Measurements from ENCODE around the gene STARD13.

STARD13 gene

DNA sequence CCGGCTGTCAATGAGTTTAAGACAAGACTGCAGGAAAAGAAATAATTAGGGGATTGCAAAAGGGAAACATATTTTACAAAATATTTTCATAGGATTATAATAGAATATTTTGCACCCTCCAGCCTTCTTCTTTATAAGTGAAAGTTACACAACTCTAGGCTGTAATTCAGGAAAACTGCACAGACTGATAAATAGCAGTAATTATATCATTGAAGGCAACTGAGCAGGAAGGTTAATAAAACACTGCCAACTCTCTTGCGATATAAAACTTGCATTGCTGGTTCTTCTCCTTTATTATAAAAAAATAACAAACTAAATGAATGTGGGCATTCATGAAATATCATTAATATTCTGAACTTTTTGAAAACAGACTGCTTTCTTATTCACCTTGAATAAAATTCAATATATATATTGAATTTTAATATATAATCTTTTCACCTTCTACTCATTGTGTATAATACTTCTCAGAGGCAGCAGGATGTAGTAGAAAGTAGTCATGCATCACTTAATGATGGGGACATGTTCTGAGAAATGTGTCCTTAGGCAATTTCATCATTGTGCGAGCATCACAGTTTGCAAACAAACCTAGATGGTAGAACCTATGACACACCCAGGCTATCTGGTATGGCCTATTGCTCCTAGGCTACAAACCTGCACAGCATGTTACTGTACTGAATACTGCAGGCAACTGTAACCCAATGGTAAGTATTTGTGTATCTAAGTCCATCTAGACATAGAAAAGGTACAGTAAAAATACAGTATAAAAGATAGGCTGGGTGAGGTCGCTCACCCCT lies 24.9 kb upstream of the STARD13 start:
- DNase-seq (ENCODE audit: low read depth) = peak; percentile 12

DNA sequence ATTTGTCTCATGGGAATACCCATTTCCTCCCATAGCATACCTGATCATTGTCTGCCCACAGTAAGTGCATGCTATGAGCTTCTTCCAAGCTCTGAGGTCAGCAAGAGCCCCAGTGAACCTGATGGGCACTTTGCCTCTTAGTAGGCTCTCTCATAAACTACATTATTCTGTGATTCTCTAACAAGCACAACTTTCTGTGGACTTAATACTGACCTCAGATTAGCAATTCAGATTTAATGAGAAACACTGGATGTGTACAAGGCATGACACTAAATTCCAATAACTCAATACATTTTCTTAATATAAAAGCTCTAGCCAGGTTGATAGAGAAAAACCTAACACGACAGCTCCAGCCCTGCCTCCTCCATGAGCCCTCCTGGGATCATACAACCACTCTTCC lies 23.3 kb upstream of the STARD13 start:
- no peak for DNase-seq (ENCODE audit: low read depth)

DNA sequence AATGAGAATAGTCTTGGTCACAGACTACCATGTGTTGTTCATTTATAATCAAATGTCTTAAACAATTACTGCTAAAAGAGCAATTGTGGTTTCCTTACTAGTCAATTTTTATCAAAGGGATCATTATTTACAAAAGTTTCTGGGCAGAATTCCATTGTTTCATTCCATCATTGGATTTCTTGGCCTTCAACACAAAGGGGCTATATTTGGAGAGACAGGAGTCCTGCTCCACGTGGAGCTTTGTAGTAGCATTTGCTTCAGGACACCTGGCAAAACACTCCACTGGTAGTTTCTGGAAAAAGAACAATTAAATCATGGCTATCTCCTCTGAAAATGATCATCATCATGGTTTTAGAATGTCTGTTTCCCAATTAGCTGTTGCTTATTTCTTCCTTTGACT lies 22.3 kb upstream of the STARD13 start:
- DNase-seq (ENCODE audit: low read depth) = no peak

DNA sequence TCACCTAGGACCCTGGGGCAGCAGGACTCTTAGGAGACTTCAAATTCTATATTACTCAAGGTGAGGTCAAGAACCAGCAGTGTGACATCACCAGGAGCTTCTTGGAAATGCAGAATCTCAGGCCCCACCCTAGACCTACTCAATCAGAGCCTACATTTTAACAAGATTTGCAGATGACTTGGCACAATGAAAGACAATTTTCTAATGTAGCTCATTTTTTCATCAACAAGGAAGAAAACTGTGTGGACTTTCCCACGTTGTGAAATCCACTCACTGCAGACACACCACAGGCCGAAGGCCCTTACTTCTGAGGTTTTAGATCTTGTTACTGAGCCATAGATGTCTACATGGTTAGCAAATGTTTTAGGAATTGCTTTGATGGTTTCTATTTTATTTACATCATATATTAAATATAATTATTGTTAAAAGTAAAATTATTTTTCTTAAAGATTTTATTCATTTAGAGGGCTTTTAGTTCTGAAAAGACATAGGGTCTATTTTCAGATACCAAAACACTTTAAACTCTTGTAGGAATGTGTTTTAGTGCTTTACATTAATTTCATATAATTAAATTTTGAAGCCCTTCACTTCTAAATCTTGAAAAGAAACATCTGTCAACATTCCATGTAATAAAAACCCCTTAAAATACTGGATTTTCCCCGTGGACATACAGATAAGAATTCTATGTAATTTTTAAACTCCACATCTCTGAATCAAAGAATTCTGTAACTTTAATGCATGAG lies 18.5 kb upstream of the STARD13 start:
- no peak for DNase-seq (ENCODE audit: low read depth)

DNA sequence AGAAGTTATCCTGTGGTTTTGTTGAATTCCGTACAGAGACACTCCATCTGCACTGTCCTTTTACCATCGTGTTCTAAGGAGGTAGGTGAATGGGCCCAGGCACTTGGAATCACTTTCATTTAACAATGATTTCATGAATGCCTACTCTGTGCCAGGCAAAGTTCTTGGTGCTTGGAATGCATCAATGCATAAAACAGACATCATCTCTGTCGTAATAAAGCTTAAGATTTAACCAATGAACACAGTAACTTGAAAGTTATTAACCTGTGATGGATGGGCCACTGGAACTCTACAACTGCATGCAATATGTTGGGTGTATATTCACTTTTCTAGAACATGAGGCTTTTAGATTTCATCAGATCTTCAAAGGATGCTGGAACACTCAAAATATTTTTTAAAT lies 14.1 kb upstream of the STARD13 start:
- DNase-seq (ENCODE audit: low read depth) = no peak

DNA sequence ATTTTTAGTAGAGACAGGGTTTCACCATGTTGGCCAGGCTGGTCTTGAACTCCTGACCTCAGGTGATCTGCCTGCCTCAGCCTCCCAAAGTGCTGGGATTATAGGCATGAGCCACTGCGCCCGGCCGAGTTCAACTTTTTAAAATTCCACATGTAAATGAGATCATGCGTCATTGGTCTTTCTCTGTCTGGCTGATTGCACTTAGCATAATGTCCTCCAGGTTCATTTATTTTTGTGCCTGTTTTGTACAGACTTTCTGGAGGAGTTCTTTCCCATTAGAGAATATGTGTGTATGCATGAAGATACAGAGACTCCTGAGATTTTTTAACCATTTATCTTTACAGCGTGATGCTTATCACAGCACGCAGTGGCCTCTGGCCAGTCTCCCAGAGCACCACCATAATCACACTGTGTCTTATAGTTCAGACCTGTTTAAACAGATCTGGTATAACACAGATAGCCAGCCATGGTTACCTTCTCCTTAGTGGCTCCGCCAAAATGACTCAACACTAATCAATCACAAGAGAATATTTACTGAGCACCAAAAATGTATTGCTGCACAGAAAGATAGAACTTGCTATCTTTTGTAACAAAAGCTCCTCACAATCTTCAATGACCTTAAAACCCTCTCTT lies 11.4 kb upstream of the STARD13 start:
- DNase-seq (ENCODE audit: low read depth) = no peak

DNA sequence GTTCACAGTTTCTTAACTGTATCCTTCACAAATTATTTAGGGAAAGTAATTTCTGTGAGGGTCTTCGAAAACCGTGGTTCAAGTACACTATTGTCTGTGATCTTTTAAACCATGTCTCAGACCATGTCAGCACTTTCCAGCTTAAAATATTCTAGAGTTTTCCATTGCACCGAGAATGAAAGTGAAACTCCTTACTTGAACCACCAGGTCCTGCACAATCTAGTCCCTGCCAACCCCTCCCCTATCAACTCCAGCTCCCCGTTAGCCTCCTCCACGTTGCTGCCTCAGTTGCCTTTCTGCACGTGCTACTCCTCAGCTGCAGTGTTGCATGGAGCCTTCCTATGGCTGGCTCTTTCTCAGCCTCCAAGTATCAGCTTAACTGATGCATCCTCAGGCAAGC lies 7.2 kb upstream of the STARD13 start:
- DNase-seq (ENCODE audit: low read depth) = no peak

DNA sequence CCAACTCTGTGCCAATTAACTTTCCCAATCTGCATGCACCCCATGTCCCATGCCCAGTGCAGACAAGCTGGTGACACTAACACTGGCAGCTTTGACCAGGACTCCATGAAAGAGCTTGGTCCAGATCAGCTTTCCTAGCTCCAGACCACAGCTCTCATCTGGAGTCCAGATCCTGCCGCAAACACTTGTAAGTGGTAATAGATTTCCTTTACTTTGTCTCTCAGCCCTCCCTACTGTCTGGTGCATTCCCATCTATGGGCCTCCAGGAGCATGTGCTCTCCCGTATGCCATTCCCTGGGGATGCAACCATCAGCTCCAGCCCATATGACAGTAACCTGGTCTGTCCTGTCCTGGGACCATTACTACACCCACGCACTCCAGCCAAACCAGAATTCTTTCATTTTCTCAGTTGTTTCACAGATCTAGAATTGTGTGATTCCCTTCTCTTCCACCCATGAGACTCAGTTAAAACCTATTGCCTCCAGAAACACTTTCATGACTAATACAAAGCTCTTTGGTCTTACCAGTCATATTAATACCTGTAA lies 4.9 kb upstream of the STARD13 start:
- no peak for DNase-seq (ENCODE audit: low read depth)

DNA sequence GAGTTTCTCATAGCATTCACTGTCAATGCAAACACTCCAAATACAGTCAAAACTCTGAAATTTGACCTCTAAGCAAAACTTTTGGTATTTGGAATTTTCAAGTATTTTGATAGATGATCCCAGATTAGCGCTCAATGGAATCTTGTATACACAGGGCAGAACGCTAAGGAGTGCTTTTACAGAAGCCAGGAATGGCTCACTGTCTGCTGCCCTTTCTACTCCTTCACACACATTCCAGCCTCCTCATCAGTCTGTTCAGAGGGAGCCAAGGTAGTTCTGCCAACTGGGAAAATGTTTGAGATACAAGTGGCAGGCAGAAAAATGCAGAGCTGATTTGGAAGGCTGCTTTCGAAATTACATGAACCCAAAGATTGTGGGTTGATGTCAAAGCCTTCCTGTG lies 4.4 kb upstream of the STARD13 start:
- no peak for DNase-seq (ENCODE audit: low read depth)

DNA sequence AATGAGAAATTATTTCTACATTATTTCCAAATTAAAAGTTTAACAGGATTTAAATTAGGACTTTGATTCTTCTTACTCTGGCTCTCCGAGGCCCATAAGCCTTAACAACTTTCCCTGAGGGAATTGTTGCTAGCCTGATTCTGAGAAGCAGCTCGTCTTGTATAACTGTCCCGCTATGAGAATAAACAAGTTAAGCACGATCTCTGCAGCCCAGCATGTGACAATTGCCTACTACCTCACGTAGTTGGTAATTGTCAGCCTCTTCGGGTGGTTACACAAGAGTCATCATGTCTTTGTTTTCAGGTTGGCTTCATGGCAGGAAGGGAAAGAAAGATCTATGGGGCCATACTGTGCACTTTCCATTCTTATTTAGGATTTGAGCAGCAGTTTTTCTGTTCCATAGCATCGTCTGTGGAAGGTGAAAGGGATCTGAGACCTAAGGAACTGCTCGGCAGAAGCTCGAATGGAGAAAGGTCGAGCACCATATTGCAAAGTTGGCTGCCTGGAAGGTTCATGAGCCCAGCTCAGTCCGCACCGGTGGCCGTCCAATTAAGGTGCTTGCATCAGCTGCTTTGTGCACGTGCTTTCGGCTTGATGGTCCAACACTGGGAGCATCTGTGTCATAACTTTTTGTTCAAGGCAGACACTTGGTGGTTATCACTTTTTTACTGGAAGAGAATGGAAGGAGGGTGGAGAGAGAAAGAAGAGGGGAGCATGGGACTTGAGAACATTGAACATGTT lies 1.8 kb upstream of the STARD13 start:
- no peak for DNase-seq (ENCODE audit: low read depth)

DNA sequence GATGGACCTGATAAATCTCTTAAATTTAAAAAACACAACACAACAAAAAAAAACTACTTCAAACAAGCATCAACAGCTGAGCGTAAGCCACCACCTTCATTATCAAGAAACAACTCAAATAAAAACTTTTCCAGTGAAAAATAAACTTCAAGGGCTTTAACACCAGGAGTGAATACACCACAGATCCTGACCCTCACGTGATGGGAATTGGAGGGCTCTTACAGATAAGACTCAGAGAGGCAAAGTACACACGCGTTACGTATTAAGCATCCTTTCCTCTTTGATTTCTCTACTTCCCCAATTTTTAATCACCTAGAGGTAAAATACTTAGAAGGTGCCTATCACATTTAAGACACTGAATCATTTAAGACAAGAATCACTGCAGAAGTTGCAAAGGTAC lies 573 bp upstream of the STARD13 start:
- no peak for DNase-seq (ENCODE audit: low read depth)

DNA sequence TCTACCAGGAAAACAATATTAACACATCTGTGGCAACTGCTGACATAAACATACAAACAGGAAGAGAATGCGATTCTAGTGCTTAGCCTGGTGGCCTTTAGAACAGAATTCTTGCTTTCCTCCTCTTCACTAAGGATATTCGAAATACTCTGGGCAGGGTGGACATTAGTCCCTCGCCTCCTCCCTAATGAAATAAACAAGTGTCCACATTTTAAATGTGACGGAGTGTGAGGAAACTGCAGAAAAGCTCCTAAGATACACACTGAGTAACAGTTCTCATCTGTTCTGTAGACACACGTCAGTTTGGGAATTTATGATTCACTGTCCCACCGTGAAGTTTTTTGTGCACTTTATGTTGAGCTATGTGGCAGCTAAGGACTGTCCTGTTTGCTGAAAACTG lies 639 bp downstream of the STARD13 start:
- DNase-seq (ENCODE audit: low read depth) = peak; percentile 58

DNA sequence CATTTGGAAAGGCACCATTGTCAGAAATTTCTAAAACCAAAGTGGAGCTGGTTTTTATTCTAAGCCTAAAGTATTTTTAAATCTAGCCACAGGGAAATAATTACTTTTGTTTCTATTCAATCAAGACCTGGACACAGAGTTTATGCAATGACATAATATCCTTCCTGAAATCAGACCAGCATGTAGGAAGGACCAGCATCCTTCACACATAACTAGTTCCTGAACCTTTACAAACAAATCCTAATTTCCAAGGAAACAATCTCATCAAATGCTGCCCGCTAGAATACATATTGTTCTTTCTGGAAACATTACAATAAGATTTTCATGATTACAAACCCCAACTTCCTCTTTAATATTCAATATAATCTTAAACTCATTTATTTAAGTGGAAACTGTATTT lies 1.5 kb downstream of the STARD13 start:
- DNase-seq (ENCODE audit: low read depth) = peak; percentile 51

DNA sequence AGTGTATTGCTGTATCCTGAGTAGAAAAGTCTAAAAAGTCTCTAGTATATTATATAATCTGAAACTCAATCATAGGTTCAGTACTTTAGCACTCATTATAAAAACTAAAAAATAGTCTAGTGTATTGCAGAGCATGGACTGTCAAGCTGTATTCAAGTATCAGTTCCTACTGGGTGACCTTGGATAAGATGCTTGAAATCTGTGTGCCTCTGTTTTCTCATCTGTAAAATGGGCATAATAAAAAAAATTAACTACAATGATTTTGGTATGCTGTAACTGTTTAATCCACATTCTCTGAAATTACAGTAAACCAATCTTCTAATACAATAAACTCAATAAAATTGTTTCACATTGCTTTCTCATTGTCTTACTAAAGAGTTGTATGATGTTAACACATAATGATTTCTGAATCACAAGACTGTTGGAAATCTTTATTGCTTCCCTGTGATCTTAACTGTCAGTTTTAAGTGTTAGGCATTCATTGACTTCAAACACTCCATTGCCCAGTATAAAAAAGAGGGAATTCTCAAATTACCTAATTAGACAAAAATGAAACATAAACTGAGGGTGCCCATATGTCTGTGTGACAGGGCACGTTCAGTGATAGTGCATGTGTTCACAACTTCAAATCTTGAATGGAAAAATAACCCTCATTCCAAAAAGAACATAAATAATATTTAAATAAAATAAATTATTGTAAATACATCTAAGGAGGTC lies 2.2 kb downstream of the STARD13 start:
- peak; percentile 45 for DNase-seq (ENCODE audit: low read depth)

DNA sequence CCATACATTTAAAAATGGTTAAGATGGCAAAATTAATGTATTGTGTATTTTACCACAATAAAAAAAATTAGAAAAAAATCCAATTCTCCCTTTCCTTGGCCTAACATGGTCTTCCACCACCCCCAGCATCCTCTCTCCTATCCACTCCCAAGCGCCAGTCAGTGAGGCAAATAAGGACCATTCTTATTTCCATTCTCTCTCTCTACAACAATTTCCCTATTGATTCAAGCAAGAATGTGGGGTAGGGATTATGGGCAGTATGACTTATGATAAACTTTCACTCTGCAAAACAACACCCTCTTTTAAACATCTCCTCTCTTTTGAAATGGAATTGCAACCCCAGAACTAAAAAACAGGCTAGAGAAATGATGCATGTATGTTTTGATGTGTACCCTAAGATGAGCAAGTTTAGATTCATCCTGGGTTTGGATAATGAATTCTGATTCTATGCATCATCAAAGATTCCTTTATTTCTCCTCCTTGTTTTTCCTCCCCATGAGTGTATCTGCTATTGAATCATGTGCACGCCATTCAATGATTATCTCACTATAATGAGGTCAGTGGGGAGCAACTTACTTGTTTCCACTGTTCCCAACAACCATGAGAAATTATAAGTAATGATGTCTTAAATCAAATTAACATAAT lies 3.5 kb downstream of the STARD13 start:
- peak; percentile 96 for DNase-seq (ENCODE audit: low read depth)

DNA sequence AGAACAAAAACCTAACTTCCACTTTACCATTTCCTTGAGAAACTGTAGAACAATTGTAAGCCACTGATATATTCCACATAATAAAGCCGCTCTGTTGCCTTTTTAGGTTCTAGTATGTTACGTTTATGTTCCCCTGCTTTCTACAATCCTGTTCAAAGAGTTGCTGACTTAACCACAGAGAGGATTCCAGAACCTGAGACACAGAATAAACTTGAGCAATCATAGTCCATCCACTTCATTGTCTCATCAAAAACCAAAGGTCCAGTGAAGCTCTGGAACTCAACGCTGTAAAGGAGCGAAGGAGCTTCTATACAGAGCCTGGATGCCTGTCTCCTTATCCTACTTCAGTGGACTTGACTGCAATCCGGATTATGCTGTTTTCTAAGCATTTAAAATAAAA lies 4.6 kb downstream of the STARD13 start:
- no peak for DNase-seq (ENCODE audit: low read depth)

DNA sequence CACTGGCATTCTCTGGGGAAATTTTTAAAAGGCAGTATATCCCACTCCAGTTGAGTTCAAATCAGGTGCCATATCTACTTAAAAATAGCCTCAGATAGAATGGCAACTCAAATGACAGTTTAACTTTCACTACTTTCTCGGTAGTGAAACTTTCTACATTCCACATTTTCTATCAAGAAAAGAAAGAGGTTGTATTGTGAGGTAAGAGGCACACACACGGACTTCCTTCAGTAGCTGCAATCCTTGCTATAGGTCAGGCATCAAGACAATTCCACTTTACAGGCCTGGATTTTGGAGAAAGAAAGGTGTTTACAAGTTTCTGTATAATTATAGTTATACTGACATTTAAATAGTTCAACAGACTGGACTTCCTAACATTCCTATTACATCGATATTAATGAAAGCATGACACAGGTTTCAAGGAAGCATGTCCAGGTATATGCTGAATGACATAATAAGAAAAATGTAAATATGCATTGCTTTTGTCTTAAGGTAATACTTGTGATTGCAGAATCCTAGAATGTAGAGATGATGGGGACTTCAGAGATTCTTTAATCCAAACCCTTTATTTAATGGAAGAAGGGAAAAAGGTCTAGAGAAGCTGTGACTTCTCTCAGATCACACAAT lies 5.2 kb downstream of the STARD13 start:
- DNase-seq (ENCODE audit: low read depth) = no peak

DNA sequence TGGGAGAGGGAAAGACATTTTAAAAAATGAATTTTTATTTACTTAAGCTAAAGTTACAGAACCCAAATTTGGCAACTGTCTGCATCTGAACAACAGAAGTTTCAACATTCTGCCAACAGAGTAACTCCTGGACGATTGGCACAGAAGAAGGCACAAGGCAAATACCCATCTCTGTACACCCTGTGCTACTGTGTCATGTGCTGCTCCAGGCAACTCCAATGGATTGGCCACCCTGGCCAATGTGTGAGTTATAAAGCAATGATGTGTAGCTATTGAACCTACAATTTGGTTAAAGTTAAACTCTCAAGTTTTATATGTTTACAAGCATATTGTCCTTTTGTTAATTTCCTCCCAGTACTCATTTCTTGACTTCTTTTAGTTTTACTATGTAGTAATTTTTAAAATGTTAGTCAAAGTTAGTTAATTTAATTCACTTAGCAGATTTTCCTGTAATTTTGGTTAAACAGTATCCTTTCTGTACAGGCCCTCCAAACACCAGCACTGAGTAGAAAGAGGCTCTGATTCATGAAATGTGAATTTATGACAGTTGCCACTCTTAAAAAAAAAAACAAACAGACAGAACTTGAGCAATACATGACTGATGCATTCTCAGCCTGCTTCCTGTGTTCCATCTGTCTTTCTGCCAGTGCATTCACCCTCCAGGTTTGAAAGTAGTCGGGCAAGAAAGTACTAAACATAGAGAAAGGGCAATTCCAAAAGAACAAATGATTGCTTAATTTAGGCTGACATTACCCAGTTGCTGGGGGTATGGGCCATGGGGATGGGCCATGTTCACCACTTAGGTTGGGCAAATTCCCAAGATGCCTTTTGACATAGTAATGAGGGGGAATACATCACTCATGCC lies 5.9 kb downstream of the STARD13 start:
- peak; percentile 92 for DNase-seq (ENCODE audit: low read depth)

DNA sequence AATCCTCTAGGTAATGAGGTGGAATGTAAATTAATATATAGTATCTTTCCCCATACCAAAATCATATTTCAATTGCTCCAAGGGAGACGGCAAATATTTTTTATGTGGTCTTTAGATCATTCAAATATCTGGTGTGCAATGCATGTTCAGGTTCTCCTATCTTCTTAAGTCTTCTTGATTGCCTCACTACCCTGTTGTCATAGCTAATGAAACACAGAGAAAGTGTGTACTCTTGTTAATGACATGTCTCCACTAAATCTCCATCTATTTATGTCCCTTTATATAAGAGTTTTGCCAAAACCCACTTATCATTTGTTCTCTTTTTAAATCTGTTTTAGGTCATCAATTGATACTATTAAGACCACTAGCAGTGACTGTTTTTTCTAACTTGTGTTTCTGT lies 6.6 kb downstream of the STARD13 start:
- DNase-seq (ENCODE audit: low read depth) = no peak

DNA sequence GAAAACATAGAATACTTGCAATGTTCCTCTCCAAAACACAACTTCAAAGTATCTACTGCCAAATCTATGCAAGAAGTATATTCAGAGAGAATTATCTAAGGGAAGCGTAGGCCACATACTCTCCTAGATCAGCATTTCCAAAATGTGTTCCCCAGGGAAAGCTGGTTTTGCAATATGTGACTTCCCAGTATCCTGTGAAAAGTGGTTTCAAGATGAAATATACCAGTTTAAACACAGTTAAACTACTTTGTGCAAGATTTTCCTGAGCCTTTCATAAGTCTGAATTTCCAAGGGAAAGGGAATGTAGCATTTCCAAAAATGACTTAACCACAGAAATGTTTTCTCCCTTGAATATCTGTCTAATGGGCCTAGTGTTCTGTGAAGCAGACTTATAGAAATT lies 7.6 kb downstream of the STARD13 start:
- no peak for DNase-seq (ENCODE audit: low read depth)

Measured in ELR (cell line).